H54 (cell line): Measurements from ENCODE around the gene RIN1.
"Not testable (repeated sequence)": the region's sequence is repeated elsewhere in the genome, so short reads cannot be mapped to it uniquely, and the experiment has no call there.

ENCODE experiments used
- DNase-seq: peaks from one replicate; pipeline ENCODE4 v3.0.0; 2011; ENCODE audit warnings: low spot score, mixed read lengths; ENCODE audit not compliant: insufficient read length
- FAIRE-seq: peaks from 3 replicates; lab custom pipeline; 2011; peaks lifted over from hg19 to GRCh38; lab: Jason Lieb, UNC
- POLR2A ChIP-seq: IDR thresholded peaks from 2 replicates; pipeline ENCODE4 v1.6.1; 2011; ENCODE audit warnings: low read depth, mild to moderate bottlenecking, low read length

RIN1 gene

GRCh38 chr11:66315498-66315885 lies 20.7 kb downstream of the RIN1 start:
- TF ChIP-seq POLR2A = no peak
- no peak for DNase-seq
- no peak for FAIRE-seq

DNA sequence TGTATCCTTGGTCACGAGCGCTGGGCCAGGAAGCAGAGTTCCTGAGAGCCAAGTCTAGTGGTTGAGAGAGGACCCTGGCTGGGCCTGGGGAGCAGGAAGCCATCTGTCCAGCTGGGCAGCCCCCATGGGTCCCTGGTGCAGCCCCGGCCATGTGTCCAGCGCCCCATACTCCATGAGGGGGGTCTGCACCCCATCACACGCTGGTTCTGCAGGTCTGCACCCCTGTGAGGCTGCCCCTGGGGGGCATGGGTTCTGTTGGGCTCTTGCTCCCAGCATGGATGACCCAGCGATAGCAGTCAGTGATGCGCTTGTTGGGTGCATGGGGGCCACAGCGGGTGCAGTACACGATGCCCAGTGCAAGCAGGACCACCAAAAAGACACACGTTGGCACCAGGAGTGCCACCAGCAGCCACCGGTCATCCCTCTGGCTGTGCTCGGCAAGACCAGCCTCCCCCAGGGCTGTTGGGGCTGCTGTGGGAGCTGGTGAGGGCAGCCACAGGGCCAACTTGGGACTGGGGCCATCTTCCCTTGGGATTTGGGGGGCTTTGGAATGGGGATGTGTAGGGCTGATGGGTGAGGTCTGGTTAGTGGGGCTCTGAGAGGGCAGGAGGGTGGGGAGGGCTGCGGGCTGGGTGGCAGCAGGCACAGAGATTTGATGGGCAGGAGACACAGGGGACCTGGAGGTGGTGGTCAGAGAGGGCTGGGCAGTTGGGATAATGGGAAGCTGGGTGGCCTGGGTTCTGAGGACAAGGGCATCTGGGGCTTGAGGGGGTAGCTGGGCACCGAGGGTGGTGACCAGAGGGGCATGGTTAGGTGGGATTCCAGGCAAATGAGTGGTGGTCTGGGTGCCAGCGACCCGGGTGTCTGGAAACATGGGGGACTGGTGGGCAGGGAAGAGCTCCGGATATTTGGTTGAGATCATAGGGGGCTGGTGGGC lies 21.4 kb downstream of the RIN1 start:
- FAIRE-seq = no peak
- no peak for DNase-seq
- TF ChIP-seq POLR2A = no peak

- DNase-seq (no peak), FAIRE-seq (no peak)
- TF ChIP-seq POLR2A = no peak
Observed at GRCh38 chr11:66314186-66314501, 22.1 kb downstream of the RIN1 start.

DNA sequence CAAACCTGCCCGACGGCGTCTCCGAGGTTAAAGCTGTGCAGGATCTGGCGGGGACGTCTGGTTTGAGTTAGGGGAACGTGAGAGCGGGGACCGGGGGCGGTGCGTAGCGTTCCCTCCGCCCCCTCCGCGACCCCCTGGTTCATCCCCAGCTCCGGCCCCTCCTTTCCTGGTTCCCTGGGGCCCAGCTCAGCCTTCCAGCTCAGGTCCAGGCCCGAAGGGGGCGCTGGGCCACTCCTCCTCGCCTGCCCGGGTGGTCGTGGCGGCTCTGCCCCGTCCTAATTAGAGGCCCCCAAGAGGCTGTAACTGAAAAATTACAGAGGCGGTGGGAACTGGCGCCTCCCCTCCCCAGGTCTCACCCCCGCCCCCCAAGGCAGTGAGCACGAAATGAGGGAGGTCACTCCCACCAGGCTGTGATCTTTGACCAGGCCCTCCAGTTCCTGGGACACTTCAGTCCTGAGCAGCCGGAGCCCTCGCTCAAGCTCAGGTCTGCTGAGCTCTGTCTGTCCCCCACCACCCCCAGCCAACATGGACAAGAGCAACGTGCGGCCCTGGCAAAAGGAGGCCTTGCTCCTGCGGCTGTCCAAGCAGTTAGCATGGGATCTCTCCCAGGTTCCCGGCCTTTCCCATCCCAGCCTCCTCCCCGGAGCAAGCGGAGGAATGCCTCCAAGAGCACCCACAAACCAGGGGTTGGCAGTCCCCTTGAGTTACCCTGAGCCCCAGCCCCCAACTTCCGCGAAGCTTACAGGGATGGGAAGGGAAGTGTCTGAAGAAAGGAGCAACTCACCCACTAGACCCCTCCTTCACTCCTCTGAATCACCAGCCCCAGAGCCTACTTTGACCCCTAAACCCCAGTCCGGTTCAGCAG lies 22.7 kb downstream of the RIN1 start:
- no peak for TF ChIP-seq POLR2A
- DNase-seq = no peak
- no peak for FAIRE-seq

DNA sequence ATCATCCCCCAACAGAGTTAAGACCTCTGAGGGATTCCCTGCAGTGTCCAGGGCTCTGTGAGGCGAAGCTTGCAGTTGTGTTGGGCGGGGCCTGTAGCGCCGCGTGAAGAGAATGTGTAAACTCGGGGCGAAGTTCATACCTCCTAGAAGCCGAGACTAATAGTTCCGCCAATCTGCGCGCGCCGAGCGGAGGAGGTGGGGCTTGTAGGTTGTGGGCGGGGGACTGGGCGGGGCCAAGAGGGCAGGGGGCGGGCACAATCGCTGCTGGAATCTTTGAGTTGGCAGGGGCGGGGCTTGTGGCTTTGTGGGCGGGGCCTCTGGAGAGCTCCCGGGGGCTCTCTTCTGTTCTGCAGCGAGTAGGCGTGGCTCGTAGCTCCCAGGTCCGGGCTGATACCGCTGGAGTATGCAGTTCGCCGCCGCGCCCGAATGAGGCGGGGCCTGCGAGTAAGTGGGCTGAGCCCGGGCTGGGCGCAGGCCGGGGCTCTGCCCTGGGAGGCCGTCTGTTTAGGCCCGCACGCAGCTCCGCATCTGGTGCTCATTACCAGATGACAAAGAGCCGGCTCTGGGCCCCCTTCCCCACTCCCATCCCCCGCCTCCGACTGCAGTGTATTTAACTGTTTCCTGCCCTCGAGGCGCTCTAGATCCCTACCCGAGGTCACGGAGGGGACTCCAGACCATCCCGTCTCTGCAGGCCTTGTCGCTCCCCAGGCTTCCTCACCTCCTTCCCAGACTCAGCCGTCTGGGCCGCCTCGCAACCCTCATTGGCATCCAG lies 23.5 kb downstream of the RIN1 start:
- peak; percentile 31; the same call in 1 of the 2 replicates for TF ChIP-seq POLR2A
- DNase-seq (peak; percentile 98), FAIRE-seq (no peak)

- FAIRE-seq (no peak), DNase-seq (peak; percentile 94)
- no peak for TF ChIP-seq POLR2A
Observed at GRCh38 chr11:66311965-66312548, 24.2 kb downstream of the RIN1 start.

DNA sequence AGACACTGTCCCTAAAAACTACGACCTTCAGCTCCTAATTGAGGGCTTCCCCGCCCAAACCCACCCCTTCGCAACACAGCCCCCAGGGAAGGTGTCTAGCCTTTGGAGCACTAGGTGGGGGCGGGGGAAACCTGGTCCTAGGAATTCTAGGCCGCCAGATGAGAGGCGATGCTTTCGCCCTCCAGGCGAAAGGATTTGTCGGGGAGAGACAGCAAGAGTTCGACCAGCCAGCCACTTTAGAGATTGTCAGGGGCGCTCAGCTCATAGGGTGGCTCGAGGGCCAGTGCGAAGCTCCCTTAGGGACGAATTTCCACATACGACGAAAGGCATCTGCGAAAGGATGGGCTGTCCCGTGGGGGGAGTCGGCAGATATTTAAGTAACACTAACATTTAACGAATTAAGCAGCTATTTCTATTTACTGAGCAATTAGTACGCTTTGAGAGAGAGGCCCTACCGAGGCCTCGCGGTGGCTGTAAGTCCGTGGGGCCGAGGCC lies 24.7 kb downstream of the RIN1 start:
- DNase-seq (no peak), FAIRE-seq (no peak)
- TF ChIP-seq POLR2A = no peak

GRCh38 chr11:66310803-66311440 lies 25.3 kb downstream of the RIN1 start:
- DNase-seq, FAIRE-seq: not testable (repeated sequence)

- TF ChIP-seq POLR2A = no peak
- DNase-seq = no peak
- no peak for FAIRE-seq
Observed at GRCh38 chr11:66310324-66310723, 25.9 kb downstream of the RIN1 start.

- DNase-seq (no peak), FAIRE-seq (no peak)
- TF ChIP-seq POLR2A = no peak
Observed at GRCh38 chr11:66309475-66309874, 26.8 kb downstream of the RIN1 start.

GRCh38 chr11:66302656-66303055 lies 33.6 kb downstream of the RIN1 start:
- DNase-seq (no peak), FAIRE-seq (no peak)
- no peak for TF ChIP-seq POLR2A

GRCh38 chr11:66299186-66299585 lies 37.0 kb downstream of the RIN1 start:
- TF ChIP-seq POLR2A = no peak
- no peak for DNase-seq
- FAIRE-seq = no peak

- TF ChIP-seq POLR2A = no peak
- DNase-seq (no peak), FAIRE-seq (no peak)
Observed at GRCh38 chr11:66297610-66298009, 38.6 kb downstream of the RIN1 start.
